ENCODE data around the gene ELK4.

- TF ChIP-seq CTCF (IDR thresholded peaks at IDR 0.05; ENCODE audit: low read length) (peak; percentile 97), EZH2phosphoT487 (IDR thresholded peaks at IDR 0.05; ENCODE audit: low read length) (no peak), EZH2 (optimal IDR thresholded peaks at IDR 0.05; ENCODE audit: low read depth, low read length) (no peak)
Measured at GRCh38 chr1:205658943-205659581, 27.3 kb upstream of the ELK4 start.

Measured in MM.1S (cell line).